Gastroesophageal sphincter (tissue), 4 donors: ENCODE results near the gene PIGBOS1. TPM values are rescaled to one million over a fixed set of nuclear protein-coding genes. Genes with fewer than 3 reads are reported as not detected.

Experiments
- ATAC-seq: fragments of 150-250 bp; one replicate; pipeline ENCODE4 v1.9.1; 2016; ENCODE audit warnings: mild to moderate bottlenecking, moderate library complexity
- H3K27ac ChIP-seq, 4 donors: fragments of 200-600 bp; sonication (generic) in 3 of 4; 1 replicate in 3 of 4; 2 replicates in 1 of 4; pipeline ENCODE4 v1.5.1; 2016 to 2019
- H3K27me3 ChIP-seq: fragments of 200-600 bp; sonication (generic); one replicate; pipeline ENCODE4 v1.5.1; 2019
- H3K36me3 ChIP-seq, 2 donors: fragments of 200-600 bp; sonication (generic); one replicate each; pipeline ENCODE4 v1.5.1; 2019; ENCODE audit warnings: control low read depth in 1 of 2
- H3K4me1 ChIP-seq, 3 donors: fragments of 200-600 bp; sonication (generic); 1 replicate in 2 of 3; 2 replicates in 1 of 3; pipeline ENCODE4 v1.5.1; 2016 to 2019; ENCODE audit warnings: control low read depth in 2 of 3
- H3K4me3 ChIP-seq, 2 donors: fragments of 200-600 bp; sonication (generic); one replicate each; pipeline ENCODE4 v1.5.1; 2019; ENCODE audit warnings: mild to moderate bottlenecking in 1 of 2, moderate library complexity in 1 of 2
- H3K9me3 ChIP-seq, 3 donors: fragments of 200-600 bp; sonication (generic); one replicate each; pipeline ENCODE4 v1.5.1; 2017 to 2019; ENCODE audit warnings: control low read depth in 2 of 3
- CTCF ChIP-seq, 4 experiments: fragments of 200-600 bp in 2 of 4; fragments of 450-650 bp in 2 of 4; sonication (generic) in 1 of 4; IDR thresholded peaks; one replicate each; pipeline ENCODE4 v1.5.1; 2017 to 2019; ENCODE audit warnings: antibody characterized with exemption in 4 of 4, mild to moderate bottlenecking in 2 of 4, moderate library complexity in 2 of 4
- EP300 ChIP-seq: sonication (generic); formaldehyde crosslinking; IDR thresholded peaks from one replicate; pipeline ENCODE4 v1.6.1; 2017; ENCODE audit warnings: antibody characterized with exemption, mild to moderate bottlenecking
- POLR2A ChIP-seq, 2 donors: fragments of 450-650 bp; IDR thresholded peaks; one replicate each; pipeline ENCODE4 v1.6.1; 2017; ENCODE audit warnings: antibody characterized with exemption in 2 of 2, mild to moderate bottlenecking in 2 of 2, moderate library complexity in 1 of 2
- POLR2AphosphoS5 ChIP-seq: sonication (generic); formaldehyde crosslinking; IDR thresholded peaks from one replicate; pipeline ENCODE4 v1.6.1; 2017; ENCODE audit warnings: antibody characterized with exemption
- WGBS, 2 donors: methylation state at CpG; one replicate each; pipeline ENCODE4 v1.1.5; 2018; ENCODE audit warnings: low coverage in 1 of 2; 5-methylcytosine and 5-hydroxymethylcytosine counted together
- total RNA-seq, 4 donors: library from RNA; depleted of rRNA; stranded (reverse); fragments of >200 nt; gene quantifications; one replicate each; pipeline ENCODE4 v1.1.0, GENCODE V29; 2016

Gene PIGBOS1
- total RNA-seq: 10 to 100 TPM in 3 of 4 donors, 1 to 10 TPM in 1; 6.7 to 19.6 (median 14.7) TPM

- Histone ChIP-seq H3K27me3 (no peaks in the 10 kb centered on the region), H3K4me3 (peak within 1 kb of the TSS; percentile 83 to 94), H3K27ac (peak within 1 kb of the TSS; percentile 76 to 90 (median 88)), H3K4me1 (peaks cover 0 to 38% (median 10%) of the 10 kb centered on the region in 3 donors), H3K36me3 (peaks cover 0 to 14% of the 10 kb centered on the region in 2 donors), H3K9me3 (no peaks in the 10 kb centered on the region)
- WGBS, 2 donors: 0 to 3% methylated on average over 2 to 19 of the region's 49 CpGs
- TF ChIP-seq EP300 (no peak), POLR2AphosphoS5 (peak; percentile 86), POLR2A (IDR thresholded peaks at IDR 0.05) (peak; percentile 47 to 65), CTCF (IDR thresholded peaks at IDR 0.05) (peak in 3 of 4 experiments; percentile 32 to 41 (median 33))
- ATAC-seq: peak; percentile 96
These were observed at the start of gene PIGBOS1, which contains the start of gene PIGB for GRCh38 chr15:55318588-55319494. TSS of gene PIGBOS1 (minus strand) at chr15:55319123. CDS start at chr15:55317792, 1,331 bp downstream. TSS of gene PIGB (plus strand) at chr15:55319222. CDS start at chr15:55319251, 29 bp downstream.

GRCh38 chr15:55366981-55367380 is 48.1 kb upstream of the PIGBOS1 start:
- WGBS, 2 donors: 78 to 88% methylated on average over 1 of the region's 1 CpG
- no peak for ATAC-seq
- Histone ChIP-seq H3K27ac (no peak overlapping the region), H3K4me1 (no peaks in the 10 kb centered on the region), H3K36me3 (peaks cover 0 to 73% of the 10 kb centered on the region in 2 donors), H3K4me3 (no peak overlapping the region), H3K9me3 (no peaks in the 10 kb centered on the region), H3K27me3 (no peaks in the 10 kb centered on the region)
- no peak for TF ChIP-seq EP300
- TF ChIP-seq POLR2A (IDR thresholded peaks at IDR 0.05): no peak
- TF ChIP-seq POLR2AphosphoS5: no peak
- no peak for TF ChIP-seq CTCF (IDR thresholded peaks at IDR 0.05)

- Histone ChIP-seq H3K27ac (no peak overlapping the region), H3K4me1 (no peaks in the 10 kb centered on the region), H3K36me3 (peaks cover 0 to 66% of the 10 kb centered on the region in 2 donors), H3K4me3 (no peak overlapping the region), H3K27me3 (no peaks in the 10 kb centered on the region), H3K9me3 (no peaks in the 10 kb centered on the region)
- 100% methylated on average over 1 of the region's 2 CpGs; no CpG with 5 or more reads in 1 of the 2 donors for WGBS, 2 donors
- ATAC-seq: no peak
- TF ChIP-seq POLR2A (IDR thresholded peaks at IDR 0.05) (no peak), EP300 (no peak), CTCF (IDR thresholded peaks at IDR 0.05) (no peak), POLR2AphosphoS5 (no peak)
These were observed 43.7 kb upstream of the PIGBOS1 start for GRCh38 chr15:55362641-55363040.

GRCh38 chr15:55361048-55361447 is 42.1 kb upstream of the PIGBOS1 start:
- peaks cover 3 to 63% of the 10 kb centered on the region in 2 donors for H3K36me3 ChIP-seq
- no peak overlapping the region for H3K27ac ChIP-seq
- no peaks in the 10 kb centered on the region for H3K4me1 ChIP-seq
- H3K4me3 ChIP-seq: no peak overlapping the region
- no peak for ATAC-seq
- no peaks in the 10 kb centered on the region for H3K9me3 ChIP-seq
- TF ChIP-seq POLR2AphosphoS5 (no peak), POLR2A (IDR thresholded peaks at IDR 0.05) (no peak), CTCF (IDR thresholded peaks at IDR 0.05) (no peak), EP300 (no peak)
- H3K27me3 ChIP-seq: no peaks in the 10 kb centered on the region
- 75 to 76% methylated on average over 9 to 10 of the region's 10 CpGs for WGBS, 2 donors
